Mammary epithelial cell (primary cell): Measurements from ENCODE around the gene FETUB.

Experiments
- EZH2 ChIP-seq: IDR thresholded peaks from 2 replicates; pipeline ENCODE4 v1.6.1; 2012; ENCODE audit warnings: low read length, inconsistent platforms, borderline replicate concordance
- TF ChIP-seq, protein P1 (sequence below), 2 donors: IDR thresholded peaks in 1 of 2; conservative IDR thresholded peaks in 1 of 2; 2 replicates each; pipeline ENCODE4 v1.5.1; 2011 to 2012; ENCODE audit warnings: inconsistent platforms in 2 of 2, low read length in 2 of 2, mild to moderate bottlenecking in 2 of 2, control low read depth in 1 of 2, low read depth in 1 of 2; ENCODE audit not compliant: insufficient read depth in 1 of 2; ENCODE audit errors: extremely low read depth in 1 of 2

DNA sequence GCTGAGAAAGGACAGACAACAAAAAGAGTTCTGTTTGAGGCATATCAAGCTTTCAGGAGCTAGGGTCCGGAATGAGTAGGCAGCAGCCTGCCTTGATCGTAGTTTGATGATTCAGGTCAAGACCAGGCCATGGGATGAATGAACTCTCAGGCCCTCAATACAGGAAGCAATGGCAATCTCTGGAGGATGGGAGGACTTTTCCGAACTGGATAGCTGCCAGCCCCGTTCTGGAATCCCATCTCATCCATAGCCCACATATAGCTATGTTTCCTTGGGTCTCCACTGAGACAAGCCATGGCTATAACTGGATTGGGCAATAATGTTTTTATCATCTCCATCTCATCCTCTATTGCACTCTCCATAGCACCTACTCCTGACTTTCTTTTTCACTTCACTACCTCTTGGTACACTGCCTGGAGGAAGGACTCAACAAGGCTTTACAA lies 14.6 kb upstream of the FETUB start:
- no peak for TF ChIP-seq EZH2
- TF ChIP-seq, protein P1, sequence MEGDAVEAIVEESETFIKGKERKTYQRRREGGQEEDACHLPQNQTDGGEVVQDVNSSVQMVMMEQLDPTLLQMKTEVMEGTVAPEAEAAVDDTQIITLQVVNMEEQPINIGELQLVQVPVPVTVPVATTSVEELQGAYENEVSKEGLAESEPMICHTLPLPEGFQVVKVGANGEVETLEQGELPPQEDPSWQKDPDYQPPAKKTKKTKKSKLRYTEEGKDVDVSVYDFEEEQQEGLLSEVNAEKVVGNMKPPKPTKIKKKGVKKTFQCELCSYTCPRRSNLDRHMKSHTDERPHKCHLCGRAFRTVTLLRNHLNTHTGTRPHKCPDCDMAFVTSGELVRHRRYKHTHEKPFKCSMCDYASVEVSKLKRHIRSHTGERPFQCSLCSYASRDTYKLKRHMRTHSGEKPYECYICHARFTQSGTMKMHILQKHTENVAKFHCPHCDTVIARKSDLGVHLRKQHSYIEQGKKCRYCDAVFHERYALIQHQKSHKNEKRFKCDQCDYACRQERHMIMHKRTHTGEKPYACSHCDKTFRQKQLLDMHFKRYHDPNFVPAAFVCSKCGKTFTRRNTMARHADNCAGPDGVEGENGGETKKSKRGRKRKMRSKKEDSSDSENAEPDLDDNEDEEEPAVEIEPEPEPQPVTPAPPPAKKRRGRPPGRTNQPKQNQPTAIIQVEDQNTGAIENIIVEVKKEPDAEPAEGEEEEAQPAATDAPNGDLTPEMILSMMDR (conservative IDR thresholded peaks at IDR 0.05 in 1 of 2, IDR thresholded peaks at IDR 0.05 in 1 of 2; ENCODE audit: extremely low read depth in 1 of 2, insufficient read depth in 1 of 2, low read depth in 1 of 2, low read length in 2 of 2), result no peak
